ENCODE measurements around the gene TRIB2.
A peak's percentile ranks its signal among the peaks of the same experiment; 100 is the strongest.
"Not testable (repeated sequence)": the region's sequence is repeated elsewhere in the genome, so short reads cannot be mapped to it uniquely, and the experiment has no call there.

Gene TRIB2

DNA sequence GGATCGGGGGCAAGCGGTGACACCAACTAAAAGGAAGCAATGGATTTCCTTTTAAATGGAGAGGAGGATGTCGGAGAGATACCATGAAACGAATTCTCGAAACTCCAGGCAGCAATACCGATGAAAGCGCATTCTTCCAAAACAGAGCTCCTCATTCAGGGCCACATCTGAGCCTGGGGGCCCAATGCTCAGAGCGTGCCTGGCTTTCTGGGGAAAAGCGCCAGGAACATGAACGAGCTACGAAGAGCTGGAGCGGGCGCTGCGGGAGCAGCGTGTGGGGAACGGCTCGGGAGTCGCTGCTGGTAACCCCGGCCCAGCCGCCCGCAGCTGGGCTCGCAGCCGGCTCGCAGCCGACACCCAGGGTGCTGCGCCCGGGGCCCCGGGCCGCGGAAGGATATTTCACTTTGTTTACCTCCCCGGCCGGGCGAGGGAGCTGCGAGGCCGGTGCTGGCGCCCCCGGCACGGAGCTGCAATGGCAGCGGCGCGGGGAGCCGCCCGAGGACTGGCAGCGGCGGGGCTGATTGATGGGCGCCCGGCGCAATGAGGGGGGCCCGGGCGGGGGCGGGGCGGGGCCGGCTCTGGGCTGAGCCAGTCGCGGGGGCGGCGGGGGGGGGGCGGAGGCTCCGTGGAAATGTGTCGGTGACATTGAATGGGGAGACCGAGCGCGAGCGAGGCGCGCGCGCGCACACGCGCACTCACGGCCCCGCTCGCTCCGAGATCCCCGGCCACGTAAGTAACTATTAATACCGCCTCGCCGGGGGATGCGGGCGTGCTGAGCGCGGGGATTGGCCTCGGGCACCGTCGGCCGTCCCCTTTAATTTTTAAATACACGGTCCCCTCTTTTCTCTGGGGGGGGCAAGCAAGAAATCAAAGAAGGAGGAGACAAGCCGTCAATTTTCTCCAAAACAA is at the start of gene TRIB2:
TRIB2 (plus strand) TSS at position 655 of the 909 bp plus-strand sequence. CDS start 1,372 bp downstream, outside the sequence.
- DNase-seq, result peak; percentile 95

DNA sequence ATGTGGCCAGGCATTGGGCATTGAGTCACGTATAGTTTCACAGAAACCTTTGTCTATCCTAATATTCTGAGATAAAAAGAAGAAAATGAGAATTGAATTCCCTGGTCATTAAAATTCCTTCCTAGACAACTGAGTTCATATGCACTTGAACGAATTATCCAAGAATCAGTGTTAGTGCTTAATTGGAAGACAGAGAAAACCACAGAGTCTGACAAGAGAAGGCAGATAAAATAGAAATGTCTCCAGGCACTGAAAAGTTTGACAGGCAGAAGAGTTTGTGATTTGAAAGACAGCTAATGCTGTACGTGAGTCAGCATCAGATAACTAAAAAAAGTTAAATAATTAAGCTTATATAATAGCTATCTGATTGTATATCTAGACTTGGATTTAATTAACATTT is 47.7 kb upstream of the TRIB2 start:
- DNase-seq, result no peak

DNA sequence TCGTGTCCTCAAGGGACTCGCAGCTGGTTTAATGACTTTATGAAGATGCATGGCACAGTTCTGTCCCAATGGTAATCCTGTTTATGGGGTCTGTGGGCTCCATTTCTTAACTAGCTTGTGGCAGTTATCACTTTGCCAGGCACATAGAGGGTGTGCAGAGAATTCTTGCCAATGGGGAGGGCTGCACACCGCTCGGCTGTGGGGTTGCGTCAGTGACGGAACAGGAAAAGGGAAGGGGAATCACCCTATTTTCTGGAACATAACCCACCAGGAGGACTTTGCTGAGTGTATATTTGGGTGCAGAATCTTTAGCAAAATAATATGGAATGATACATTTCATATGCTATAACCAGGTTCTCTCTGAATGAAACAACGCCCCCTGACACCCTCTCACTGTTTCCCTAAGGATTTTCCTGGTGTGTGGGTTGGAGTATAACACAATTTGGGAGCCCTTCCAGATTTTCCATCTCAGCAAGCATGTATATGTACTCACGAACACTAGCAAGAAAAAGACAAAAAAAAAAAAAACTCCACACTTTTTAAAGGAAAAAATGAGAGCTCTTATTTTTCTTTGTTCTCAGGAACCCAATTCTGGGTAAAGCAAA is 43.9 kb upstream of the TRIB2 start:
- no peak for DNase-seq

DNA sequence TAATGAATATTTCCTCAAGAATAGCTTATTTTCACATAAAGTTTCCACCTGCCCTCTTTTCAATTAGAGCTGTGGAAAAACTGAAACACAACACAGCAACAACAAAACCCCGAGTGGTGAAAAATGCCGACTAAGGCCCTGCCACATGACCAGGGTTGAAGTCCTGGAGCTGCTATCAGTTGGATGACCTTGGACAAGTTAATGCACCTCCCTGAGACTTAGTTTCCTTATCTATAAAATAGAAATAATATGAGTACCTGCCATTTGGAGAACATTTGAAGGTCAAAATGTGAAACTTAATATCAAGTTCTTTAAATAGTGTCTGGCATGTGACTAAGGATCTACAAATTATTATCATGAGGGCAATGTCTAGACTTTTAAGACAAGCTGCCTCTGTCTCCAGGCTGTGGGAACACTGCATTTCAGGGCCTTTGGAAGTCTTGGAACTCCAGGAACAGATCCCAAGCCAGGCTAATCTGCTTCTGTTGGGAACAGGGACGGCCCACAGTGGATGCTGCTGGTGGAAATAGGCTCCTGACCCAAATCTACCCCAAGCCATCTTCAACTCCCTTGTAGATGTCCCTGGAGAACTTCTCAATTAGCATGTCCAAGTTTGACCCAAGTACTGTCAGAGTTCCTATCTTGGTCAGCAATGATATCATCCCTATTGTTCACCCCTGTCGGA is 42.0 kb upstream of the TRIB2 start:
- no peak for DNase-seq

DNA sequence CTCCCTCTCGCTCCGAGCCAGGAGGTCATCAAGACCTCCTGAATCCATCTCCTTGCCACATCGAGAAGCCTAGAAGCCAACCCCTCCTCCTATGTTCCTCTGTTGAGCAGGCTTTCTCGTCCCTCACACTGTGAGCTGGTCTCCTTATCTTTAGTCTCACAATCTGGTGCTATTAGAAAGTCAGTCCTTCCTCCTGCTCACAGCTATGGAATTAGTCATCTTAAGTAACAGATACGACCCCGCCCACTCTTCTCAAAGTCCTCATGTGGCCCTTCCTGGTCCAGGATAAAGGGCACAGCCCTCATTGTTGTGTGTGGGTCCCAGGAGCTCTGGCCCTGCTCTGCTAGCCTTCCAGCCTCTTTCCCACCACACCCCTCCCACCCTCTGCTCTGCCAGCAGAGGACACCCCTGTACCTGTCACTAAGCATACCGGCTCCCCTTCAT is 41.4 kb upstream of the TRIB2 start:
- DNase-seq, result no peak

DNA sequence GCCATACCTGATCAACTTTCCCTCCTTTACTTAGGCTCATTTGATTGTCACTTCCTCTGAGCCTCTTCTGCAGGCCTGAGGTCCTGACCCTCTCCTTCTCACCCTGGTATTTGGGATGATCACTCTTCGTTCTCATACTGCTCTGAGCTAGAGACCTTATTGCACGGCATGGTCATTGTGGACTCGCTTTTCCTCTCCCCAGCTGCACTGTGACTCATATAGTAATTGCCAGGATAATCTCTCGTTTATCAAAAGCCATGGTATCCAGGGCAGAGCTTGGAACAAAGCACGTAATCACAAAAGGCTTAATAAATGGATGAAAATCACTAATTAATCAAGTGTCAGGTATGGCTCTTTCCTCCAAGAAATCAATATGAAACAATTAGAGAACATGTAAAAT is 40.9 kb upstream of the TRIB2 start:
- DNase-seq, result no peak

DNA sequence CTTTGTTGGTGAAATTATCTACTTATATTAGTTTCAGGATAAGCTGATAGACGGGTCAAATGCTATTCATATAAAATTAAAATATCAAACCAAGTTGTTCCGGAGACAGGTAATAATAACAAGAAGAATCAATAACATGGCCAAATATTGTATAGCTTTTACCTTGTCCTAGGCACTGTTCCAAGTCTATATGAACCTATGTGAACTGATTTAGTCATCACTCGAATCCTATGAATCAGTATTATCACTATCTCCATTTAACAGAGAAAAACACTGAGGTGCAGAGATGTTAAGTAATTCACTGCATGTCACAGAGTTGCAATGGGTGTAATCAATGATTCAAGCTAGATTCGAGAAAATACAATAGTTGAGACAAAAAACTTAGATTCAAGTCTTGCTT is 40.0 kb upstream of the TRIB2 start:
- no peak for DNase-seq

DNA sequence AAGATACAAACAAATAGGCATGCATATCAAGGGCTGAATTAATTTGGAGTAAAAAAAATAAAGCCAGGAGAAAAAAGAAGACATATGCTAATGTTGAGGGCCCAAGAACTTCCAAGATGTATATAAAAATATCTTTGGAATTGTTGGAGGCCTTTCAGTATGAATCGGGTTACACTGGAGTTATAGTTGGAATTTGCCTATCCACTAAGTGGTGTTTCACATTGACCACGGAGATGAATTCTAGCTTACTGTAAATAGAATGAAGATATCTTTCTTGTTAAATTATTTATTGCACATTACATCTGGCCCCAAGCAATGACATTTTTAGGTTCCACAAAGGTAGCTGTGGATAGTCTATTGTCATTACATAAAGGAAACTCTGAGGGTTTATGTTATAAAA is 38.5 kb upstream of the TRIB2 start:
- no peak for DNase-seq

DNA sequence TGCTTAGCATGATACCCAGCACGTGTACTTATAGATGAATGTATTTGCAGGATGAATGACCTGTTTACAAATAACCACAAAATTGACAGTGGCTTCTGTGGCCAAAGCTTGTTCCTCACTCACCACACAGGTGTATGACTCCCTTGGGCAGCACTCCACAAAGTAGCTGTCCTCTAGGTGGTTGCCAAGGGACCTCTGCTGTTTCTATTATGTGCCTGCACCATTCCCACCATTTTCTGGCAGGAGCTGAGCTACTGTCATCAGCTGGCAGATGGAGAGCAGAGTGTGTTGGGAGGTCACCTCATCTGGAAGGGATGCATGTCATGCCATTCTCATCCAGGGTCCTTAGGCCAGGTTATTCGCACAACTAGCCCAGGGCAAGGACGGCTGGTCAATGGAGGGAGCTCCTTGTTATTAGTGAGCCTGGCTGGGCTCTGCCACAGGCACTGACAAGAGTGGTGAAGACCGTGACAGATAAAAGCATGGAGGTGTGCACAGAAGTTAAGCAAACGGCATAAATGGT is 37.1 kb upstream of the TRIB2 start:
- no peak for DNase-seq

DNA sequence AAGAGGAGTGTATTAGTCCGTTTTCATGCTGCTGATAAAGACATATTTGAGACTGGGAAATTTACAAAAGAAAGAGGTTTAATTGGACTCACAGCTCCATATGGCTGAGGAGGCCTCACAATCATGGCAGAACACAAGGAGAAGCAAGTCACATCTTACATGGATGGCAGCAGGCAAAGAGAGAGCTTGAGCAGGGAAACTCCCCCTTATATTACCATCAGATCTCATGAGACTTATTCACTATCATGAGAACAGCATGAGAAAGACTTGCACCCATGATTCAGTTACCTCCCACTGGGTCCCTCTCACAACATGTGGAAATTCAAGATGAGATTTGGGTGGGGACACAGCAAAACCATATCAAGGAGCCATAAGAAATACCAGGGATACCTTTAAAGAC is 36.6 kb upstream of the TRIB2 start:
- DNase-seq, result not testable (repeated sequence)

DNA sequence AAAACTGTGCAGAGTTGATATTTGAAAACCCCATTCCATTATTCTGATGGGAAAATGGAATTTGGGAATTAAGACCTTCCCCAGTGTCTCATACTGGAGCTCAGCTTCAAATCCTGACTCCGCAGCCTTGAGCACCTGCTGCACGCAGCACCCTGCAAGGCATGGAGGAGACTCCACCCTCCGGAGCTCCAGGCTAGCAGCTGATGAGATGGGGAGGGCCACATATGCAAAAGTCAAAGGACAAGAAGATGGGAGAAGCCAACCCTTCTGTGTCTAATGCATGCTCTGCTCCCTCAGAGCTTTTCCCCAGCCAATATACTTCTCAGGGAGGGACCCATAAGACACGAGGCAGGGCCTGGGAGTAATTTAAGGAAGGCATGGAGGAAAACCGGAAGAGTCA is 34.7 kb upstream of the TRIB2 start:
- no peak for DNase-seq

DNA sequence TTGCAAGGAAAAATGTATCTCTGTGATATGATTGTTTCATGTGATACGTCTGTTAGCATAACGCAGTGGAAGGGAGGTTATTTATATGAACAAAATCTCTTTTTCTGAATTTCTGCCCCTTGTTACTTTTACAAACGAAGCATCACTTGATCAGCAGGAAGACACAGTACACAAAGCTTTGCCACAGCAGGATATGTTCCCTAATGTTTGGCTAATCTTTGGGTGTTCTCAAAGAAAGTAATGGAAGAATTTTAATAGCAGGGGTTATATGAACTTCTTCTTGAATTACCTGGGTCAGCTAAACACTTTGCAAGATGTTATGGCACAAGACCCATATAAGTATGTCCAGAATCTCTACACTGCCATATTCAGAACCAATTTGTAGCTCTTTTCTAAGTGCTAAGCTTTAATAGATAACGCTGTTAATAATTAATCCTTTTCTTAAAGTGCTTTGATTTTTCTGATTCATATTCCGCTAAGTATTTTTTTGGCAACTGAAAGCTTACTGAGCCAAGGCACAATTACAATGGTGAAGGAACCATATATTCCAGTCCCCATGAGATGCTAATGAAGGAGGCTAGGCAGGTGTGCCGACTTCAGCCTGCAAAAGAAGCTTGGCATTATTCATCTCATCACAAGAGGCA is 33.2 kb upstream of the TRIB2 start:
- no peak for DNase-seq

DNA sequence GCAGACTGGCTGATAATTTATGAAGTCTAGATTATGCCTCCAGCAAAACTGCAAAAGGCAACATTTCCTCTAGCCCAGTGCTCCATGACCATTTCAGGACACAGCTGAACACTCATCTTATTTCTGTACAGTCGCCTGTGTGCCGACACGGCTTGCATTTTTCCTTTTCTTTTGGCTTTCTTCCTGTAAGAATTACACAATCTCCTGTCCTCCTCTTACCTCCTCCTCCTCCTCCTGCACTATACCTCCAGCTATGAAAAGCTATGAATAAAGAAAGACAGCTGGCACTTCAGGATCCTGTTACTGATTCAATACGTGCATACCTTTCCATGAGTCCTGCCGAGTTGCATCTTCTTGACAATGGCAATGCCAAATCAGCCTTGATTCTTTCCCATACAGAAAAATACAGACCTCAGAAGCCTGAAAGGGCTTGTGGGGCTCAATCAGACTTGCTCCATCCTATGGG is 32.2 kb upstream of the TRIB2 start:
- DNase-seq, result no peak

DNA sequence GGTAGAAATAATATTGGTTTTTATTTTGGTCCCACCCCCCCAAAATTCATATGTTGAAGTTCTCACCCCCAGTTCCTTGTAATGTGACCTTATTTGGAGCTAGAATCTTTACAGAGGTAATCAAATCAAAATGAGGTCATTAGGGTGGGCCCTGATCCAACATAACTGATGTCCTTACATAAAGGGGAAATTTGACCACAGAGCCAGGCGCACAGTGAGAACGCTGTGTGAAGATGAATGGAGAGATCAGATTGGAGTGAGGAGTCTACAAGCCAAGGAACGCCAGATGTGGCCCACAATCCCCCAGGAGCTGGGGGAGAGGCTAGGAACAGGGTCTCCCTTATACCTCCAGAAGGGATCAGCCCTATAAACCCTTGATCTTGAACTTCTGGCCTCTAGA is 31.6 kb upstream of the TRIB2 start:
- no peak for DNase-seq

DNA sequence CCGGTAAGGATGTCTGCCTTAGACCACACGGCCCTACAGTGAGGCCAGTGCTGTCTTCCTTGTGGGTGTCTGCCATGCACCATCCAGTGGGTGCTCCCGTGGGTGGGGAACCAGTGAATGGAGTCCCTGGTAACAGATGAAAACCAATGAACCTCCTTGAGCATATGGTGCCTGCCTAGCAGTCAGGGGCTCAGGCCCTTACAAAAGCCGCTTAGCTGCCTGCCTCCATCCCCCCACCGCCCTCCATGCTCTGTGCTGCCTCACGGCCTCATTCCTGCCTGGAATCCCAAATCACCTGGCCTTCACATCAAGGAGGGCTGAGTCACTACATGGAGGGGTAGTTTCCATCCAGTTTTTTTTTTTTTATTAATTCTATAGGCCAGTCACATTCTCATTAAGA is 30.8 kb upstream of the TRIB2 start:
- DNase-seq, result no peak

DNA sequence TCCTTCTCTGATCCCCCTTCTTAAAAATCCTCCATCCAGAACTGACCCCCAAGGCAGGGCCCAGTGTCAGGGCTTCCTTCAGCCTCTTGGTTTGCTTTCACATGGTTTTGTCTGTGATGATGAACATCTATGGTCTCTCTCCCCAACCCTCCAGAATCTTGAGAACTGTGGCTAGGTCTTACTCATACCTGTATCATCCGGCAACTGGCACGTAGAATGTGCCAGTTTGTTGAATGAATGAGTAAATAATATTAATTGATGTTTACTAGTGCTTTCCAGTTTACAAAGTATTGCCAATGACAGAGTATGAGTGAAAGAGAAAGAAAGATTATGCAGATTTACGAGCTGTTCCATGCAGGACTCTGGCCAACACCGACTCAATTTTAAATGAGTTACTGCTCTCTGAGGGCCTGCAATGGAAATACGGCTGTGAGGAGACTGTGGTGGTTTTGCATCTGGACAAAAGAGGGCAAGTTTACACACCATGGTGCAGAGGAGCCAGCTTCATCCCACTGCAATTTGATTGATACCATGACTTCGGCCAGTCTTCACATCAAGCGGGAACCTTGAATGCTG is 29.9 kb upstream of the TRIB2 start:
- no peak for DNase-seq

DNA sequence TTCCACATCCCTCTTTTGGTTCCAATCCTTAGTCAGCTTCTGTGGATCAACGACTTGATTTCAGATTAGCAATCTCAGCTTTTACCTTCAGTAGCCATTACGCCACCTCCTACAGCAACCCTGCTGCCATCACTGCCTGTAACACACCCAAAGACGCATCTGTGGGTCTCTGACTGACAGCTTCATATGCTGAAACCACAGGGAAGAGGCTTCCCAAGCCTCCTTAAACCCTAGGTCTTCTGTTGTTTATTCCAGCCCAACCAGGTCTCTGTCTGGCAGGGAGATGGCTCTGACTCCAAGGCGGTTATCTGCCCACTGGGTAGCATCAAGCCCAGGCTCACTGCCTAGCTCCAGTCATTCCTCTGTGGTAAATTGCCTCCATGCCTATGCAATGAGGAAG is 28.6 kb upstream of the TRIB2 start:
- no peak for DNase-seq

DNA sequence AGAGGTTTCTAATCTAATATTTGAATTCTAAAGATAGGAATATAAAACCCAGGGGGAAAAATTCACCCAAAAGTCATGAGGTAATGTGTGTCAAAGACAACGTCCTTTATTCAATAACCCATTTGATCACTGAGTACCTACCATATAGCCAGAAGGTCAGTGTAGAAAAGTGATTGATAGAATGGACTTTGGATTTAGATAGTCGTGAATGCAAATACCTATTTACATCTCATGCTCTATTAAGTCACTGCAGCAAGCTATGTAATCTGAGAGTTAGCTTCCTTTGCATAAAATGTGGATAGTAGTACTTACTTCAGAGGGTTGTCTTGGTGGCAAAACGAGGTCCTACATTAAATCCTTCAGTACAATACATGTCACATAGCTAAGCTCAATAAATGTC is 27.8 kb upstream of the TRIB2 start:
- no peak for DNase-seq

DNA sequence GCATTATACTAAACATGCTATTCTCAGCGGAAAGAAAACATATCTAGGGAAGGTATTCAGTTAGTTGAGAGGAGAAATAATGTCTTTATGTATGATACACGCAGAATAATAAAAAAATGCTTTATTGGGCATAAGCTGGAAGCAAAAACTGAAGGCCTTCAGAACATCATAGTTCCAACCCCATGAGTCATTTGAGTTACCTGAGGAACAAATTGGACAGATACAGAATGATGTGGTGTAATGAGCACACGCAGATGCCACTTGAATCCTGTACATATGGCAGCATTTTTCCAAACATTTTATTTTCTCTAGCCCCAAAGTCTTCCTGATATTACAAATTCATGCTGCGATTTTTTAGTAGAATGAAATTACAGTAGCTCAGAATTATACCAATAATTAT is 23.2 kb upstream of the TRIB2 start:
- DNase-seq, result no peak

DNA sequence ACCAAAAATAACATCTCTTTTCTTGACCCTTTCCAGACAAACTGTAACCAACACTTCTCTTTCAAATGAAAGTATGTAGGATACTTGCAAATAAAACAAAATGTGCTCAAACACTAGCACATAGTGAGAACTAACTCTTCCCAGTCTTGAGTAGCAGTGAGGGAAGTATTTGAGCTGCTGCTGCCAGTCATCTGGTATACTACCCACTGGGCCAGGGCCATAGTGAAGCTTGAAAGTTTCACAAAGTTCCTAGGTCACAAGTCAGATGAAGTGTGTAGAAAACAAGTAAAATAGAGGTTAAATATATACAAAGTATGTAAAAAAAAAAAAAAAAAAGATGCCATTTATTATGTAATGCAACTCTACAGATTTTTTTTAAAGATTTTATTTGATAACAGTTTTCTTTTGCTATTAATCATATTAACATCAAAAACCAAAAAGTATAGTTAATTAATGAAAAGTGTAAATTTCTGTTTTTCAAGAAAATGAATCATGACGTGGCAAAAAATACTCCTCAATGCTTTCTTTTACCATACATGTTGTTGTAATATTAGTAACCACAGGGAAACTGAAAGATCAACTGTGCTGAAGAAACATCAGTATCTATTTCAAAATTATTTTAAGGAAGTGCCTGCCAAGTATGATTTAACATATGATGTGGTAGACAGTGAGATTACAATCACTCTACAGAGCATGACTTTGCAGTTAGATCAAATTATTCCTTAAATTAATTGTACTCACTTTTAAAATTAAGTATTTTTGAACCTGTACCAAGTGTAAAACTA is 21.6 kb upstream of the TRIB2 start:
- DNase-seq, result no peak

DNA sequence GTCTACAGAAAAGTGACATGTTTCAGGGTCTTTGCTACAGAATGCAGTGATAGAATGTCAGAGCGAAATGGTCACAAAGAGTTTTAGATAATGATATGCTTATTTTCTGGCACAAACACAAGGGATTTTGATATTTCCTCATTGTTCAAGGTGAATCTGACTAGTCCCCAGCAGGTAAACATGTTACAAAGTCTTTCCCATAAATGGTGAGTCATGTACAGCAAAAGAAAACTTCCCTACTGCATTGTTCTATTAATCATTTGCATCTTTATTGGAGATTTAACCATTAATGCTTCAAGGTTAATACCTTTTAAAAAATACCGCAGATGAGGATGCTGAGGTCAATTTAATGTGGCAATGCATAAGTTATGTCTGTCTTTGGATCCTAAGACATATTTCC is 19.1 kb upstream of the TRIB2 start:
- DNase-seq, result no peak

DNA sequence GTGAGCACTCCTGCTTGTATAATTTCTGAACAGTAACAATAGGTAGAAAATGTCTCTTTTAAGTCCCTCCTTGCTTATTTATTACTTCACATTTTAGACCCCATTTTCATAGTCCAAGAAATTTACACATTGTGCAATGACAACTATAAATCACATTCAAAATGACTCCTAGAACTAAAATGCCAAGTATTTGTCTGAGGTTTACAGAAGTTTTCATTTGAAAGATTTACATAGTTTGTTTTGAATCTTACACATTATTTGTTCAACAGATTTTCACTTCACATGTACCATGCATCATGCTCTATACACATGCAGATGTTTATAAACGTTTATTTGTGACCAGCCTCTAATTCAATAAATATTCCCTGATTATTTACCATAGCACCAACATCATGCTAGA is 15.7 kb upstream of the TRIB2 start:
- DNase-seq, result no peak
